ENCODE data around the gene NINL. TPM values are rescaled to one million over a fixed set of nuclear protein-coding genes. Genes with fewer than 3 reads are reported as not detected.

The NINL gene
- total RNA-seq, 2 donors from 2014 or later = 4.2 to 7.4 TPM

- no peak for DNase-seq (ENCODE audit: low spot score)
- intact Hi-C loops (cut with DNase I) = loop anchor here in 1 of 2 donors (5.0 kb wide), 1 partner anchor 798 kb away; no protein-coding TSS in a partner anchor
Observed at GRCh38 chr20:25493748-25494505, 91.4 kb downstream of the NINL start.

GRCh38 chr20:25493137-25493536 is 92.2 kb downstream of the NINL start:
- intact Hi-C loops (cut with DNase I) = loop anchor here in 1 of 2 donors (5.0 kb wide), 1 partner anchor 799 kb away; no protein-coding TSS in a partner anchor
- no peak for DNase-seq (ENCODE audit: low spot score)

GRCh38 chr20:25491446-25492038 is 93.8 kb downstream of the NINL start:
- intact Hi-C loops (cut with DNase I) = loop anchor here in 1 of 2 donors (5.0 kb wide), 1 partner anchor 801 kb away; no protein-coding TSS in a partner anchor

GRCh38 chr20:25490656-25491445 is 94.5 kb downstream of the NINL start:
- intact Hi-C loops (cut with DNase I) = loop anchor here in 1 of 2 donors (5.0 kb wide), 1 partner anchor 801 kb away; no protein-coding TSS in a partner anchor

More at GRCh38 chr20:25491446-25492038, 93.8 kb downstream of the NINL start:
- DNase-seq (ENCODE audit: low spot score) = no peak

GRCh38 chr20:25489221-25489871 is 96.0 kb downstream of the NINL start:
- no peak for DNase-seq (ENCODE audit: low spot score)
- intact Hi-C loops (cut with DNase I) = no loop called here

More at GRCh38 chr20:25490656-25491445, 94.5 kb downstream of the NINL start:
- DNase-seq (ENCODE audit: low spot score) = no peak

- intact Hi-C loops (cut with DNase I) = no loop called here
- no peak for DNase-seq (ENCODE audit: low spot score)
Observed at GRCh38 chr20:25487975-25488374, 97.4 kb downstream of the NINL start.

- intact Hi-C loops (cut with DNase I) = no loop called here
- no peak for DNase-seq (ENCODE audit: low spot score)
Observed at GRCh38 chr20:25487306-25487705, 98.0 kb downstream of the NINL start.

- DNase-seq (ENCODE audit: low spot score) = no peak
Observed at GRCh38 chr20:25486377-25486776, 99.0 kb downstream of the NINL start.

GRCh38 chr20:25485872-25486271 is 99.5 kb downstream of the NINL start:
- intact Hi-C loops (cut with DNase I) = no loop called here
- DNase-seq (ENCODE audit: low spot score) = no peak

More at GRCh38 chr20:25486377-25486776, 99.0 kb downstream of the NINL start:
- intact Hi-C loops (cut with DNase I) = no loop called here

- intact Hi-C loops (cut with DNase I) = no loop called here
- DNase-seq (ENCODE audit: low spot score) = no peak
Observed at GRCh38 chr20:25484911-25485511, 100.3 kb downstream of the NINL start.

GRCh38 chr20:25484224-25484846 is 101.0 kb downstream of the NINL start:
- intact Hi-C loops (cut with DNase I) = no loop called here
- no peak for DNase-seq (ENCODE audit: low spot score)

- intact Hi-C loops (cut with DNase I) = no loop called here
- no peak for DNase-seq (ENCODE audit: low spot score)
Observed at GRCh38 chr20:25483431-25484132, 101.7 kb downstream of the NINL start.

- no peak for DNase-seq (ENCODE audit: low spot score)
- intact Hi-C loops (cut with DNase I) = no loop called here
Observed at GRCh38 chr20:25481918-25482253, 103.4 kb downstream of the NINL start.

- intact Hi-C loops (cut with DNase I) = no loop called here
- DNase-seq (ENCODE audit: low spot score) = no peak
Observed at GRCh38 chr20:25481235-25481917, 104.0 kb downstream of the NINL start.

- intact Hi-C loops (cut with DNase I) = no loop called here
- DNase-seq (ENCODE audit: low spot score) = no peak
Observed at GRCh38 chr20:25480797-25481196, 104.5 kb downstream of the NINL start.

GRCh38 chr20:25480156-25480555 is 105.2 kb downstream of the NINL start:
- intact Hi-C loops (cut with DNase I) = no loop called here
- no peak for DNase-seq (ENCODE audit: low spot score)

- no peak for DNase-seq (ENCODE audit: low spot score)
Observed at GRCh38 chr20:25479638-25480037, 105.7 kb downstream of the NINL start.

More at GRCh38 chr20:25479638-25480037, 105.7 kb downstream of the NINL start:
- intact Hi-C loops (cut with DNase I) = no loop called here
